Upper lobe of left lung (tissue), 6 donors: ENCODE measurements around the gene SLFN14. TPM values are rescaled to one million over a fixed set of nuclear protein-coding genes. Genes with fewer than 3 reads are reported as not detected.
"Not testable (repeated sequence)": the region's sequence is repeated elsewhere in the genome, so short reads cannot be mapped to it uniquely, and the experiment has no call there.

ENCODE experiments used
- ATAC-seq, 2 donors: fragments of 200-7000 bp; cut with Tn5 transposase; one replicate each; pipeline ENCODE4 v1.9.1; 2022; ENCODE audit warnings: mild to moderate bottlenecking in 2 of 2, moderate library complexity in 2 of 2; ENCODE audit not compliant: low FRiP score in 2 of 2
- DNase-seq, 2 donors: peaks; one replicate each; pipeline ENCODE4 v3.0.0-alpha.2; 2019 to 2020
- H3K27ac ChIP-seq, 4 donors: fragments of 200-600 bp; sonication (generic); one replicate each; pipeline ENCODE4 v1.5.1; 2016 to 2019
- H3K27me3 ChIP-seq, 4 donors: fragments of 200-600 bp; sonication (generic); one replicate each; pipeline ENCODE4 v1.5.1; 2017 to 2019
- H3K36me3 ChIP-seq, 4 donors: fragments of 200-600 bp; sonication (generic); one replicate each; pipeline ENCODE4 v1.5.1; 2016 to 2019
- H3K4me1 ChIP-seq, 4 donors: fragments of 200-600 bp; sonication (generic); one replicate each; pipeline ENCODE4 v1.5.1; 2018 to 2019
- H3K4me3 ChIP-seq, 4 donors: fragments of 200-600 bp; sonication (generic); one replicate each; pipeline ENCODE4 v1.5.1; 2017 to 2019; ENCODE audit warnings: mild to moderate bottlenecking in 2 of 4, moderate library complexity in 1 of 4
- H3K9me3 ChIP-seq, 4 donors: fragments of 200-600 bp; sonication (generic); one replicate each; pipeline ENCODE4 v1.5.1; 2018 to 2019
- EP300 ChIP-seq, 4 donors: sonication (generic); formaldehyde crosslinking; IDR thresholded peaks; one replicate each; pipeline ENCODE4 v1.5.1; 2017; ENCODE audit warnings: antibody characterized with exemption in 4 of 4, control low read depth in 2 of 4
- POLR2A ChIP-seq, 4 donors: fragments of 450-650 bp; IDR thresholded peaks; one replicate each; pipeline ENCODE4 v1.5.1; 2016 to 2017; ENCODE audit warnings: antibody characterized with exemption in 4 of 4, mild to moderate bottlenecking in 2 of 4
- POLR2AphosphoS5 ChIP-seq, 2 donors: sonication (generic); formaldehyde crosslinking; IDR thresholded peaks; one replicate each; pipeline ENCODE4 v1.5.1; 2017; ENCODE audit warnings: antibody characterized with exemption in 2 of 2
- WGBS, 2 donors: methylation state at CpG; one replicate each; pipeline ENCODE4 v1.1.5; 2017 to 2018; 5-methylcytosine and 5-hydroxymethylcytosine counted together
- total RNA-seq, 6 donors: library from RNA; depleted of rRNA in 4 of 6; stranded (reverse); fragments of >200 nt in 4 of 6; gene quantifications; one replicate each; pipeline versions ENCODE4 v1.1.0 to v1.2.1, GENCODE V29; 2016 to 2021
- TF ChIP-seq, protein P1 (sequence below), 6 experiments: fragments of 450-650 bp in 4 of 6; fragments of 200-600 bp in 2 of 6; sonication (generic) in 2 of 6; IDR thresholded peaks; one replicate each; pipeline ENCODE4 v1.5.1; 2016 to 2019; ENCODE audit warnings: antibody characterized with exemption in 6 of 6
- donor health status: DM: no; HTN: no; CAD: no; lungs with moderate emphysema.
- donor health status: DM: no; HTN: yes; CAD: no; lungs with severe emphysema.

SLFN14 gene
- total RNA-seq, 6 donors from 2014 or later = 0.09 to 1.8 (median 0.30) TPM; not detected in 1

DNA sequence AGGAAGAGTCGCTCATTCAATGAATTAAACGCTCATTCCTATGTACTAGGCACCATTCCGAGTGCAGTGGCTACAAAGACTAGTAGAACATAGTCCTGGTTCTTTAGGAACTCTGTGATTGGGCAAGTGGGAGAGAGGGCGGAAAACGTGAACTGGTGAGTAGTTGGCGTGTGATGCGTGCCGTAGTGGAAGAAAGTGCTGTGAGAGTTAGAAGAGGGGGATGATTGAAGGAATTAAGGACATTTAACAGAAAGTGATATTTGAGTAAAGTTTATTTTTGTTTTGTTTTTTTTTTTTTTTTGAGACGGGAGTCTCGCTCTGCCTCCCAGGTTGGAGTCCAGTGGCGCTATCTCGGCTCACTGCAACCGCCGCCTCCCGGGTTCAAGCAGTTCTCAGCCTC lies 7.9 kb upstream of the SLFN14 start:
- H3K4me1 ChIP-seq = peaks cover 17 to 33% (median 25%) of the 10 kb centered on the region in 4 donors
- H3K36me3 ChIP-seq = no peaks in the 10 kb centered on the region
- no peaks in the 10 kb centered on the region for H3K27me3 ChIP-seq
- TF ChIP-seq POLR2A (IDR thresholded peaks at IDR 0.05) = no peak
- TF ChIP-seq, protein P1, sequence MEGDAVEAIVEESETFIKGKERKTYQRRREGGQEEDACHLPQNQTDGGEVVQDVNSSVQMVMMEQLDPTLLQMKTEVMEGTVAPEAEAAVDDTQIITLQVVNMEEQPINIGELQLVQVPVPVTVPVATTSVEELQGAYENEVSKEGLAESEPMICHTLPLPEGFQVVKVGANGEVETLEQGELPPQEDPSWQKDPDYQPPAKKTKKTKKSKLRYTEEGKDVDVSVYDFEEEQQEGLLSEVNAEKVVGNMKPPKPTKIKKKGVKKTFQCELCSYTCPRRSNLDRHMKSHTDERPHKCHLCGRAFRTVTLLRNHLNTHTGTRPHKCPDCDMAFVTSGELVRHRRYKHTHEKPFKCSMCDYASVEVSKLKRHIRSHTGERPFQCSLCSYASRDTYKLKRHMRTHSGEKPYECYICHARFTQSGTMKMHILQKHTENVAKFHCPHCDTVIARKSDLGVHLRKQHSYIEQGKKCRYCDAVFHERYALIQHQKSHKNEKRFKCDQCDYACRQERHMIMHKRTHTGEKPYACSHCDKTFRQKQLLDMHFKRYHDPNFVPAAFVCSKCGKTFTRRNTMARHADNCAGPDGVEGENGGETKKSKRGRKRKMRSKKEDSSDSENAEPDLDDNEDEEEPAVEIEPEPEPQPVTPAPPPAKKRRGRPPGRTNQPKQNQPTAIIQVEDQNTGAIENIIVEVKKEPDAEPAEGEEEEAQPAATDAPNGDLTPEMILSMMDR (IDR thresholded peaks at IDR 0.05) = no peak
- TF ChIP-seq EP300 (IDR thresholded peaks at IDR 0.05) = no peak
- no peak for TF ChIP-seq POLR2AphosphoS5 (IDR thresholded peaks at IDR 0.05)
- WGBS, 2 donors = 27 to 33% methylated on average over 15 of the region's 15 CpGs
- no peaks in the 10 kb centered on the region for H3K9me3 ChIP-seq
- H3K4me3 ChIP-seq = peak overlapping the region; percentile 52 to 70 (median 65)
- peak overlapping the region; percentile 70 to 89 (median 78) for H3K27ac ChIP-seq
- ATAC-seq (peak; percentile 52 to 67), DNase-seq (peak; percentile 48 to 65)

DNA sequence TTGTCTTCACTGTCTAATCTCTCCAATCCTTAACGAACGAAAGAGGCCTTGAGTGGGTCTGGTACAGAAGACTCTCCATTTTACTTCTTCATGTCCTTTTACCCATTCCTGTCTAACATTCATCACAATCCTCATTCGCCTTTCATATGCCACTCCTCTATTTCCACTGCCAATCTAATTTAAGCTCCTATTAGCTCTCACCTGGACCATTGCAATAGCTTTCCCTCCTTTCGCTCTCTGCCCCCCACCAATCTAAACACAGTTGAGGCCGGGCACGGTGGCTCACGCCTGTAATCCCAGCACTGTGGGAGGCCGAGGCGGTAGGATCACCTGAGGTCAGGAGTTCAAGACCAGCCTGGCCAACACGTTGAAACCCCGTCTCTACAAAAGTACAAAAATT lies 6.3 kb upstream of the SLFN14 start:
- ATAC-seq (no peak), DNase-seq (peak in 1 of 2 donors; percentile 24)
- 79 to 81% methylated on average over 11 of the region's 11 CpGs for WGBS, 2 donors
- Histone ChIP-seq H3K27me3 (no peaks in the 10 kb centered on the region), H3K36me3 (no peaks in the 10 kb centered on the region), H3K4me3 (peak overlapping the region in 3 of 4 donors; percentile 62 to 70 (median 68)), H3K4me1 (peaks cover 17 to 33% (median 25%) of the 10 kb centered on the region in 4 donors), H3K9me3 (no peaks in the 10 kb centered on the region), H3K27ac (peak overlapping the region in 2 of 4 donors; percentile 82 to 89)
- TF ChIP-seq POLR2A (IDR thresholded peaks at IDR 0.05) (no peak), EP300 (IDR thresholded peaks at IDR 0.05) (no peak), POLR2AphosphoS5 (IDR thresholded peaks at IDR 0.05) (no peak)
- TF ChIP-seq, protein P1 (IDR thresholded peaks at IDR 0.05) = no peak

DNA sequence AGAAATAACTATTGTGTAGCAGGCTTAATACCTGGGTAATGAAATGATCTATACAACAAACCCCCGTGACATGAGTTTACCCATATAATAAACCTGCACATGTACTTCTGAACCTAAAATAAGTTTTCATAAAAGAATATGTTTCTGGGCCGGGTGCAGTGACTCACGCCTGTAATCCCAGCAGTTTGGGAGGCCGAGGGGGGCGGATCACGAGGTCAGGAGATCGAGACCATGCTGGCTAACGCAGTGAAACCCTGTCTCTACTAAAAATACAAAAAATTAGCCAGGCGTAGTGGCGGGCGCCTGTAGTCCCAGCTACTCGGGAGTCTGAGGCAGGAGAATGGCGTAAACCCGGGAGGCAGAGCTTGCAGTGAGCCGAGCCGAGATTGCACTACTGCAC lies 2.6 kb upstream of the SLFN14 start:
- H3K4me3 ChIP-seq, DNase-seq, H3K27ac ChIP-seq, H3K9me3 ChIP-seq, ATAC-seq, H3K36me3 ChIP-seq, H3K27me3 ChIP-seq: not testable (repeated sequence)
- 83 to 91% methylated on average over 14 to 16 of the region's 16 CpGs for WGBS, 2 donors
- peaks cover 0 to 11% (median 2%) of the 10 kb centered on the region in 4 donors for H3K4me1 ChIP-seq

DNA sequence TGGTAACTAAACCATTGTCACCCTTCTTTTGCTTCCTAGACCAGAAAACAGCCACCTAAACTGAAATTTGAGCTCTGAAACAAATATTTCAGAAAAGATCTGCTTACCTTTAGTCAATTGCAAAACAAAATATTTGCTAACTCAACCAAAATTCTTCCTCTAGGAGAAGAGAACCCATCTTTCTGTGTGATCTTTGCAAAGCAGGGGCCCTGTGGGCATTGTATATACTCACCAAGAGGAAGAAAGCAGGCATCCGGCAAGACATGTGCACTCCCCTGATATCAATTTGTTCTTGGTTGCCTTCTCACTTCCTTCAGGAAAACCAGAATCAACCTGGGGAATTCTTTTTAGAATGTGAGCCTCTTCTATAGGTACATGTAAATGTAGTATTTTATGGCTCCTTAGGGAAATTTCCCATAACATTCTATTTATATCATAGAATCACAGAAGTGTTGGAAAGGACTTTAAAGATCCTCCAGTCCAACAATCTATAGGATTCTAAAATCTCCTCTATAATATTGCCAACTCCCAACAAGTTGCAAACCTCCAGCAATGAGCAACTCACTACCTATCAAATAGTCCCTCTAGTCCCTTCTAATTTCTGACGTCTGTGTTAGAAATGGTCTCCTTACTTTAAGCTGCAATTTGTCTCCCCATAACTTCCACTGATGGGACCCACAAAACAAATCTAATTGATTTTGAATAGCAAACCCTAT lies 966 bp downstream of the SLFN14 start:
- ATAC-seq (no peak), DNase-seq (no peak)
- Histone ChIP-seq H3K4me1 (peaks cover 0 to 8% (median 0%) of the 10 kb centered on the region in 4 donors), H3K9me3 (no peaks in the 10 kb centered on the region), H3K36me3 (no peaks in the 10 kb centered on the region), H3K4me3 (no peak overlapping the region), H3K27ac (peak overlapping the region in 1 of 4 donors; percentile 32), H3K27me3 (no peaks in the 10 kb centered on the region)
- 40 to 44% methylated on average over 2 of the region's 2 CpGs for WGBS, 2 donors
- TF ChIP-seq, protein P1 (IDR thresholded peaks at IDR 0.05) = no peak
- no peak for TF ChIP-seq POLR2A (IDR thresholded peaks at IDR 0.05)
- no peak for TF ChIP-seq EP300 (IDR thresholded peaks at IDR 0.05)
- TF ChIP-seq POLR2AphosphoS5 (IDR thresholded peaks at IDR 0.05) = no peak

DNA sequence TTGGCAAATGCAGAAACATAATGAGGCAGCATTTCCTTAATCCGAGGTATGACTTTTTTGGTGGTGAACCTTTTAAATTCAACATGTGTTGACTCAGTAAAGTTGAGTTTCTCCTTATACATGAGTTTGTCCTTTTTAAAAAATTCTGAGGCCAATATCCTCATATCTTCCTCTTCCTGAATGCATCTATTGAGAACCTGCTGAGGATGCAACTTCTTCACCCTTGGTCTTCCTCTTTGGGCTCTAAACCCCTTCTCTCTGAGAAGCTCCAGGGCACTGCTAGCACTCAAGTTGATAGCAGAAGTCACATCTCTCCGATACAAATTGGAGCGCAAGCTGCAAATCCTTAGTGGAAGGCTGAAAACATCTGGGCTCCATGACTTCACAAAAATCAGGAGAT lies 3.3 kb downstream of the SLFN14 start:
- H3K36me3 ChIP-seq = no peaks in the 10 kb centered on the region
- H3K9me3 ChIP-seq = no peaks in the 10 kb centered on the region
- no peak for DNase-seq
- no peak overlapping the region for H3K4me3 ChIP-seq
- ATAC-seq = no peak
- H3K27ac ChIP-seq = no peak overlapping the region
- TF ChIP-seq, protein P1 (IDR thresholded peaks at IDR 0.05) = no peak
- no peak for TF ChIP-seq POLR2AphosphoS5 (IDR thresholded peaks at IDR 0.05)
- no peak for TF ChIP-seq POLR2A (IDR thresholded peaks at IDR 0.05)
- TF ChIP-seq EP300 (IDR thresholded peaks at IDR 0.05) = no peak
- peaks cover 0 to 8% (median 0%) of the 10 kb centered on the region in 4 donors for H3K4me1 ChIP-seq
- no peaks in the 10 kb centered on the region for H3K27me3 ChIP-seq
- 84 to 85% methylated on average over 3 of the region's 3 CpGs for WGBS, 2 donors
